Choroid plexus epithelial cell (primary cell): ENCODE results near the gene PDE6B.

Source experiments
- DNase-seq: peaks from one replicate; pipeline ENCODE4 v3.0.0-alpha.2; 2010; ENCODE audit warnings: low read depth
- H3K4me3 ChIP-seq: 2 replicates; pipeline ENCODE4 v1.5.1; 2011; ENCODE audit warnings: low read depth, mild to moderate bottlenecking, control low read depth, low read length, moderate library complexity
- CTCF ChIP-seq: conservative IDR thresholded peaks from 2 replicates; pipeline ENCODE4 v1.5.1; 2011; ENCODE audit warnings: low read depth, mild to moderate bottlenecking, control low read depth, inconsistent platforms, low read length, moderate library complexity

Gene PDE6B

DNA sequence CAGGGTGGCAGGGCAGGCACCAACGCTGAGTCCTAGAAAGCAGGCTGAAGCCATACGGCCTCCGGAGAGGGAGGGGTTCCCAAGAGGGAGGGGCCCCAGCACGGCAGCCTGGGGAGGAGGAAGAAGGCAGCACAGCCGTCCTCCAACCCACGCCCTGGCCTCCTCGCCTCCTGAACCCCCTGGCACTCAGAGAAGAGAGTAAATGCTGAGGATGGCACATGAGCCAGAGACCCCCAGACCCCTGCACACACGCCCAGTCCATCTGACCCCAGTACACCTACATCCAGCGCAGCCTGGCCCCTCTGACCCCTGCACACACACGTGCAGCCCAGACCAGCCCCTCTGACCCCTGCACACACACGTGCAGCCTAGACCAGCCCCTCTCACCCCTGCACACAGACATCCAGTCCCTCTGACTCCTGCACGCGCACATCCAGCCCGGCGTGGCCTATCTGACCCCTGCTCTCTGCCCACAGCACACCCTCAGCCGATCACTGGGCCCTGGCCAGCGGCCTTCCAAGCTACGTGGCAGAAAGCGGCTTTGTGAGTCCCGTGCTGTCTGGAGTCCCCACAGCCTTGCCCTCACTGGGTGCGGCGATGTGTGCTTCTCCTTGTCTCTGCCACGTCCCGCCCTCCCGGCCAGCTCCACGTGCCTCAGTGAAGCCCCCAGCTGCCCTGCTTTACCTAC is 30.2 kb downstream of the PDE6B start:
- TF ChIP-seq CTCF, result no peak
- H3K4me3 ChIP-seq, result no peak overlapping the region
- DNase-seq, result no peak

- no peak for DNase-seq
- no peak for TF ChIP-seq CTCF
- no peak overlapping the region for H3K4me3 ChIP-seq
Measured at GRCh38 chr4:656436-657337, 31.3 kb downstream of the PDE6B start.

GRCh38 chr4:657338-657833 is 32.0 kb downstream of the PDE6B start:
- TF ChIP-seq CTCF, result no peak
- no peak overlapping the region for H3K4me3 ChIP-seq
- DNase-seq, result no peak

DNA sequence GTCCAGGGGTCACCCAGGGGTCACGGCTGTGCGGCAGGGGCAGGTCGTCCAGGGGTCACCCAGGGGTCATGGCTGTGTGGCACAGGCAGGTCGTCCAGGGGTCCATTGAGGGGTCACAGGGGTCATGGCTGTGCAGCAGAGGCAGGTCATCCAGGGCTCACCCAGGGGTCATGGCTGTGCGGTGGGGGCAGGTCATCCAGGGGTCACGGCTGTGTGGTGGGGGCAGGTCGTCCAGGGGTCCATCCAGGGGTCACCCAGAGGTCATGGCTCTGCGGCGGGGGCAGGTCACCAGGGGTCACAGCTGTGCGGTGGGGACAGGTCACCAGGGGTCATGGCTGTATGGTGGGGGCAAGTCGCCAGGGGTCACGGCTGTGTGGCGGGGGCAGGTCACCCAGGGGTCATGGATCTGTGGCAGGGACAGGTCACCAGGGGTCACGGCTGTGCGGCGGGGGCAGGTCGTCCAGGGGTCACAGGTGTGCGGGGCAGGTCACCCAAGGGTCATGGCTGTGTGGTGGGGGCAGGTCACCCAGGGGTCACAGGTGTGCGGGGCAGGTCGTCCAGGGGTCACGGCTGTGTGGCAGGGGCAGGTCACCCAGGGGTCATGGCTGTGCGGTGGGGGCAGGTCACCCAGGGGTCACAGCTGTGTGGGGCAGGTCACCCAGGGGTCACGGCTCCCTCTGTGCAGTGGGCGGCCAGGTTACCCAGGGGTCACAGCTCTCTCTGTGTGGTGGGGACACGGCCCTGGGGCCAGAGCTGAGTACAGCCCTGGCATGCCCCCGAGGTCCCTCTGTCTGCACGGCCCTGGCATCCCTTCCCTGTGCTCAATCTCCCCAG is 32.7 kb downstream of the PDE6B start:
- TF ChIP-seq CTCF, result no peak
- DNase-seq, result no peak

DNA sequence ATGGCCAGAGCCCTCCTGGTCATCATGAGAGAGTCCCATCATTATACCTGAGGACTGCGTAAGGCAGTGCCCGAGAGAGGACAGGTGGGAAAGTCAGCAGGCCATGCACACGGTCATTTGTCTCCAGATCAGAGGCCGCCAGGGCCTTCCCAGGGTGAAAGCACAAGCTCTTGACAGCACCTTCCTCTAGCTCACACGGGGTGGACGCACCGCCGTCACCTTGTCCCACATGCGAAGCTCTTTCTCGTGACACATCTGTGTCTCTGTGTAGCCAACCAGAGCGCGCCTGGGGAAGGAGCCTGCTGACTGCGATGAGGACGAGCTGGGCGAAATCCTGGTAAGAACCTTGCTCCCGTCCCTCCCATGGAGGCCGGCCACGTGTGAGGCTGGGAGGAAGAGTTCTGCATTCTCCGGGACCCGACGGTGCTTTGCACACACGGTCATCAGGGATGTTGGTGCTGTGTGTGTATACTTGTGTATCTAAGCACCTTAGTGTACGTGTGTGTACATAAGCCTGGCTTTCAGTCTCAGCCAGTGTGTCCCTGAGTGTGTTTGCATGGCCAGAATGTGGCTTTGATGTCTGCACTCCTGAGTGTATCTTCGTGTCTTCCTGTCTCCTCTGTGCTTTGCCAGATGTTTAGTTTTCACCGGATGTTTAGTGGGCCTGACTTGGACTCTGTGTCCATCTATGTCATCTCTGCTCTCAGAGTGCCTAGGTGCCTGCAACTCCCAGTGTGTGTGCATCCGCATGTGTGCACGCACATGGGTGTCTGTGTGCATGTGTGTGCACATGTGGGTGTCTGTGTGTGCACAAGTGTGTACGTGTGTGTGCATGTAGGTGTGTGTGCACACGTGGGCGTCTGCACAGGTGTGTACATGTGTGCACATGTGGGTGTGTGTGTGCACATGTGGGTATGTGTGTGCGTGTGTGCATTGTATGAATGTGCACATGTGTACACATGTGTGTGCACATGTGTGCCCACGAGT is 33.6 kb downstream of the PDE6B start:
- no peak overlapping the region for H3K4me3 ChIP-seq
- no peak for TF ChIP-seq CTCF
- DNase-seq, result no peak

More for the DNA sequence above, 32.7 kb downstream of the PDE6B start:
- H3K4me3 ChIP-seq, result no peak overlapping the region

GRCh38 chr4:659851-660250 is 34.5 kb downstream of the PDE6B start:
- TF ChIP-seq CTCF, result no peak
- DNase-seq, result no peak
- no peak overlapping the region for H3K4me3 ChIP-seq
